Stimulated activated CD4-positive, alpha-beta T cell treated with anti-CD3 and anti-CD28 coated beads, Interleukin-2, amount 100 ng/mL, for 4 hours (primary cell): Measurements from ENCODE around the gene LIMA1.
"Not testable (repeated sequence)": the region's sequence is repeated elsewhere in the genome, so short reads cannot be mapped to it uniquely, and the experiment has no call there.

ENCODE experiments used
- DNase-seq: peaks from one replicate; pipeline ENCODE4 v3.0.0-alpha.2; 2020; ENCODE audit warnings: low read depth

Gene LIMA1

DNA sequence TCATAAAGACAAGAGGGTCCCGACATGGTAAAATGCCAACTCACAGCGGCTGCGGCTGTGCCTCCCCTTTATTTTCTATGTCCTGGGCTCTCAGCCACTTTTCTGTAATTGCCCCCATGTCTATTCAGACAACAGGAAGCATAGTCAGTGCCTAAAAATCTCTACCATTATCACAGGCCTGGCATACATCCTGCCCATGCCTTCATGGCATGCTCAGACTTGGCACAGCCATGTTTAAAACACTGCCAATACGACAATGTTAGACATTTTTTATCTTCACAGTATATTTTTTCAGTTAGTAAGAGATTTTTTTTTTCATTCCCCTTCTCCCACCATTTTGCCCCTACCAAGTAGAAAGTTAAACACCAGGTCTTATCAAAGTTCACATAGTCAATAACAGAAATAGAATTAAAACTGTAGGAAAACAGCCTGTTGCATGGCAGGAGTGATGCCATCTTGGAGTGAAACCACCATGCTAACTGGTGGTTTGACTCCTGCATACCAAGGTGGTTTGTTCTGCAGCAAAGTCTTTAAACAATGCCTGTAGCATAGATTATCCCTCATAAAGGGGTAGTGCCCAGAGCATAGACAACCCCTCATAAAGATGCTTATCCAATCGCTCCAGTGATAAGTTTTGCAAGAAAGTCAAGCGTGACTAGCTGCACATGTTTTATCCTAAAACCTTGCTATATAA lies 97.2 kb downstream of the LIMA1 start:
- no peak for DNase-seq

DNA sequence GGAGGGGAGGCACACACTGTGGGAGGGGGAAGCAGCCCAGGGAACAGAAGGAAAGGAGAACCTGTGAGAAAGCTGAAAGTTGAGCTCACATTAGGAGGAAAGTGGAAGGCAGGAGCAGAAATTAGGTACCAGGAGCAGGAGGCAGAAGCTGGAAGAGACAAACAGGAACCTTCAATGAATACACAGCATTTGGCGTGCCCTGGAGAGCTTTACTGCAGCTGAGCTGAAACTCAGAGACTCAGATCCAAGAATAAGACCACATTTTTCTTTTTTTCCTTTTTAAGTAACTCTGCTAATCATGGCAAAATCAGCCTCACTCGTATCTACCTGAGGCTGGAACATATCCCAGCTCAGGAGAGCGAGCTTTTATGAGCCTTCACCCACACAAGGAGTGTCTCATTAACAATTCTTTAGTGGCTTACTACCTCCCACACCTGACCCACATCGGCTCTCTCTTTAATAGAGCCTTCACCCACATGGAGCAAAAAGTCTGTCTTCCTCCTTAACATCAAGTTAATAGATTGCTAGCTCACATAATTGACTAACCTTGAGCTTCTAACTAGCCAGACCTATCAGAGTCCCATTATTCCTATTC lies 97.9 kb downstream of the LIMA1 start:
- no peak for DNase-seq

DNA sequence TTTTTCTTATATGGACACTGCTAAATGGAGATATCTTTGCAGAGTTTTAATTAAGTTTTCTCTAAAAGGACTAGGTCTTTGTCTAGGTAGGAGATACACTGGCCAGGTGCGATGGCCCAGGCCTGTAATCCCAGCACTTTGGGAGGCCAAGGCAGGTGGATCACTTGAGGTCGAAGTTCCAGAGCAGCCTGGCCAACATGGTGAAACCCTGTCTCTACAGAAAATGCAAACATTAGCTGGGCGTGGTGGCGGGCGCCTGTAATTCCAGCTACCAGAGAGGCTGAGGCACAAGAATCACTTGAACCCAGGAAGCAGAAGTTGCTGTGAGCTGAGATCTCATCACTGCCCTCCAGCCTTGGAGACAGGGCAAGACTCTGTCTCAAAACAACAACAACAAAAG lies 99.1 kb downstream of the LIMA1 start:
- no peak for DNase-seq

- no peak for DNase-seq
These were observed 100.9 kb downstream of the LIMA1 start for GRCh38 chr12:50182461-50182860.

GRCh38 chr12:50181691-50182090 lies 101.6 kb downstream of the LIMA1 start:
- no peak for DNase-seq

GRCh38 chr12:50175716-50176026 lies 107.6 kb downstream of the LIMA1 start:
- no peak for DNase-seq

- DNase-seq = no peak
These were observed 108.2 kb downstream of the LIMA1 start for GRCh38 chr12:50174971-50175715.

DNA sequence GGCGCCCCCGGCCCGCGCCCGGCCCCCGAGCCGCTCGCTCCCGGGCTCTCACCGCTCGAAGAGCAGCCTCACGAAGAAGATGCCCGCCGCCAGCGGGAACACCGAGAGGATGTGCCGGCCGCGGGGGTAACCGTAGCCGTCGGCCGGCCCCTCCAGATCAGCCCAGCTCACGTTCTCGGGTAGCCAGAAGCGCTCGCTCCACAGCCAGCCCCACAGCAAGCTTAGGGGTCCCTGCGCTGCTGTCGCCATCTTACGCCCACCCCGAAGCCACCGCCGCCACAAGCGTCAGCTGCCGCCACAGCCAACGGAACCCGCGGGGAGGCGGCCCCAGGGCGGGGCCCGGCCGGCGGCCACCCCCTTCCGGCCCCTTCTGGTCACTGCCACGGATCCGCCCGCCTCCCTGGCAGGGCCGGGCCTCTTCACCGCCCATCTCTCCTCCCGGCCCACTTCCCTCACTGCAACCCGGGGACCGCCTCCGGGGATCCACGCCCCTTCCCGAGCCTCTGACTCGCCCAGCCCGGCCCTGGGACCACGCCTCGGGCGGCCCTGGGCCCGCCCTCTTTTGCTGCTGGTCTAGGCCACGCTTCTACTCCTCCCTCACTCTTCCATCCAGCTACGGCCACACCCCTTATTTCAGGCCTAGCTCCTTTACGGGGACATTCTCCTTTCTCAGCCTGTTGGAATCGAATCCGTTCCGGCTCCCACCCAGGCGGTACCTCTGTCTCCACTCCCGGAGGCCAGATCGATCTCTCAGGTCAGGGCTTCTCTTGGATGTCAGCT lies 116.1 kb downstream of the LIMA1 start, which contains the start of gene CERS5:
Gene CERS5 (minus strand): TSS at position 321 of the 780 bp plus-strand sequence. CDS start 72 bp downstream, at position 249.
- peak; percentile 88 for DNase-seq

- peak; percentile 19 for DNase-seq
These were observed 116.6 kb downstream of the LIMA1 start for GRCh38 chr12:50166799-50167048.

GRCh38 chr12:50164963-50165362 lies 118.4 kb downstream of the LIMA1 start:
- no peak for DNase-seq

DNA sequence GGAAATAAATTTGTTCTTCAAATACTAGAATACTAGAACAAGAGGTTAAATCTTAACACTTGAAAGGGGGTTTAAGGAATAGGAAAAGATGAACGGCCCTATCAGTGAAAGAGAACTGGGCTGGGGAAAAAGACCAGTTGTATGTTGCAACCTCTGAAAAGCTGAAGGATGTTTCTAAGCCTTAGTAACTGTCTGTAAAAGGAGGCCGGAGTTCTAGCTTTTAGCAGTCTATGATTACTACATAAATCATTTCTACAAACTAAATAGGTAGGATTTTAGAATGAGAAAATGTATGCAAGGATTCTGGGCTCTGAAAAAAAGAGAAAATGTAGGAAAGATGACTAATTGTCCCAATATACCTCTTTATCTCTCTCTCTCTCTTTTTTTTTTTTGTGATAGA lies 121.1 kb downstream of the LIMA1 start:
- no peak for DNase-seq

GRCh38 chr12:50160643-50161042 lies 122.7 kb downstream of the LIMA1 start:
- DNase-seq = no peak

- DNase-seq = no peak
These were observed 126.1 kb downstream of the LIMA1 start for GRCh38 chr12:50157259-50157658.

- DNase-seq = no peak
These were observed 126.7 kb downstream of the LIMA1 start for GRCh38 chr12:50156641-50157040.

- not testable (repeated sequence) for DNase-seq
These were observed 128.4 kb downstream of the LIMA1 start for GRCh38 chr12:50154947-50155346.

DNA sequence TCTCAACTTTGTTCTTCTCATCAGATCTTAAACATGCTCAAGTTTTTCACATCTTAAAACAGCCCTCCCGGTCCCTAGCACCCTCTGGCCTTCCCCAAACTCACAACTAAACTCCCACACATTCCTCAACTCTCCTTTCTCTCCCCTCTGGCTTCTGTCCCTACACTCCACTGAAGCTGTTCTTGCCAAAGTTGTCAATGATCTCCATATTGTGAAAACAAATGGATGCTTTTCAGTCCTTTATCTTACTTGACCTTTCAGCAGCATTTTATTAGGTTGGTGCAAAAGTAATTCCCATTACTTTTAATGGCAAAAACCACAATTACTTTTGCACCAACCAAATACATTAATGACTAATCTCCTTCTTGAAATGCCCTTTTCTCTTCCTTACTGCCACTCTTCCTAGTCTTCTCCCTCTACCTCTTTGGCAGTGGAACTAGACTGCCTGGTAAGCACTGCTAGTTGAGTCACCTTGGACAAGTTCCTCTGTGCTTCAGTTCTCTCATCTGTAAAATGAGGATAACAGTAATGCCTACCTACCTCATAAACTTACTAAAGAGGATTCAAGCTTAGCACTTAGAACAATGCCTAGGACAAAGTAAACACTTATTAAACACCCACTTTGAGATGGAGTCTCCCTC lies 132.2 kb downstream of the LIMA1 start:
- no peak for DNase-seq

DNA sequence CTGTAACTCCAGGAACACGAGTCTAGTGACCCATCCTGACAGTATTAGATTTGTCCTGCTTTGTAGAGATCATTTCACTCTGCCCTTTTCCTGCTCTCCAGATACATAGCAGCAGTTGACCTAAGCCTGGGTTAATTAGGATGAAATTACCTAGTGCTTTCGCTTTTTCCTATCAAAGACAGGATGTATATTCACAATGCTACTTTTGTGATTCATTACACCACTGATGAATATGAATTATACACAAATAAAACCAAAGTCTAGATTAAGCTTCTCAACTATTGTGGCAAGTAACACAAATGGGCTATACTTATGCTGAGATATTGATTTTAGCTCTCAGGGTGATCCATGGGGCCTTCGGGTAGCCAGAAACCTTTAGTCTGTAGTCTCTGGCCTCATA lies 134.0 kb downstream of the LIMA1 start:
- DNase-seq = no peak

- not testable (repeated sequence) for DNase-seq
These were observed 135.3 kb downstream of the LIMA1 start for GRCh38 chr12:50148011-50148410.

DNA sequence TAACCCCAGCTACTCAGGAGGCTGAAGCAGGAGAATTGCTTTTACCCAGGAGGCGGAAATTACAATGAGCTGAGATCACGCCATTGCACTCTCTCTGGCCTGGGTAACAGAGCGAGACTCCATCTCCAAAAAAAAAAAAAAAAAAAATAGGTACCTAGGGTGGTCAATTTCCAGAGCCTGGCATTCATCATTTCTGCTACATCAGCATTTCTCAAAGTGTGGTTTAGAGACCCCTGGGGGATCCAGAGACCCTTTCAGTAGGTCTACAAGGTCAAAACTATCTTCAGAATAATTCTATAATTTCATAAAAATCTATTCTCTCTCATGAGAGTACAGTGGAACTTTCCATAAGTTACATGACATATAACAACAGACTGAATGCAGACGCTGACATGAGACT lies 136.0 kb downstream of the LIMA1 start:
- DNase-seq = no peak

- no peak for DNase-seq
These were observed 137.9 kb downstream of the LIMA1 start for GRCh38 chr12:50145439-50145838.

- DNase-seq = no peak
These were observed 140.3 kb downstream of the LIMA1 start for GRCh38 chr12:50142993-50143392.

DNA sequence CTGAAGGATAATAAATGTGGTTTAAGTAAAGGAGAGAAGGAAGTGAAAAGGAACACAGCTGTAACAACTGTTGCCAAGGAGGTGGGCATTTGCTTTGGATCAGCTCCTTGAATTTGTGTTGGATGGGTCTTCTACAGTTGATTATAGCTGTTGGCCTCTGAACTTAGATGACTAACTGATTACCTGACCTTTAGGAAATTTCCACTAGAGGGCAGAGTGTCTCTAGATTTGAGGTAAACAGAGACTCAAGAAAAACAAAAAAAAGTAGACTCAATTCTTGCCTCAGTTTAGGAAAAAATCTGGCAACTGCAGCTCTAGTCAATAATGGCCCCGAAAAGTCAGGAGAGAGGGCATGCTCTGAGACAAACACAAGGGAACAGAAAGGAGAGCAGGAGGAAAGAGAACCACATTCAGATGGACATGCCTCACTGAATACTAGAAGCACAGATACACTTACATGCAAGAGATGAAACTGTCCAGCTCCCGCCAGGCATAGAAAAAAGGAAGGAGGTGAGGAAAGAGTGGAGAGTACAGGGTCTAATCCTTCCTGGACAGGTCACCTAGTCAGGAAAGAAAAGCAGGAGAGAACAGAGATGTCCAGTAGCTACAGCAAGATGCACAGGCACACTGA lies 150.7 kb downstream of the LIMA1 start:
- no peak for DNase-seq
